GM23338 (cell line): Measurements from ENCODE around the gene PICK1. TPM values are rescaled to one million over a fixed set of nuclear protein-coding genes. Genes with fewer than 3 reads are reported as not detected.

Source experiments
- ATAC-seq: fragments of 200-7000 bp; cut with Tn5 transposase; 3 replicates; pipeline ENCODE4 v1.9.1; 2020
- DNase-seq: peaks from one replicate; pipeline ENCODE4 v3.0.0-alpha.2; 2015; ENCODE audit warnings: low spot score
- H2AFZ ChIP-seq: fragments of 200-600 bp; sonication (generic); 2 replicates; pipeline ENCODE4 v1.8.0; 2016; ENCODE audit warnings: antibody characterized with exemption, mild to moderate bottlenecking, moderate library complexity
- H3F3A ChIP-seq: fragments of 200-600 bp; sonication (generic); replicated peaks from 2 replicates; pipeline ENCODE4 v1.8.0; 2017; ENCODE audit warnings: antibody characterized with exemption, mixed run types, low read depth
- H3K27ac ChIP-seq: fragments of 200-600 bp; sonication (generic); 2 replicates; pipeline ENCODE4 v1.6.1; 2016; ENCODE audit warnings: low read depth
- H3K27me3 ChIP-seq: fragments of 200-600 bp; sonication (generic); 2 replicates; pipeline ENCODE4 v1.8.0; 2016; ENCODE audit warnings: mild to moderate bottlenecking, mixed run types, moderate library complexity; ENCODE audit not compliant: insufficient read depth
- H3K36me3 ChIP-seq: fragments of 200-600 bp; sonication (generic); 2 replicates; pipeline ENCODE4 v1.8.0; 2016; ENCODE audit warnings: mild to moderate bottlenecking; ENCODE audit not compliant: insufficient read depth
- H3K4me1 ChIP-seq: fragments of 200-600 bp; sonication (generic); 2 replicates; pipeline ENCODE4 v1.8.0; 2016; ENCODE audit warnings: mild to moderate bottlenecking, moderate library complexity; ENCODE audit not compliant: insufficient read depth
- H3K4me2 ChIP-seq: fragments of 200-600 bp; sonication (generic); 2 replicates; pipeline ENCODE4 v1.7.1; 2017; ENCODE audit warnings: mixed run types
- H3K4me3 ChIP-seq: fragments of 200-600 bp; sonication (generic); 2 replicates; pipeline ENCODE4 v1.6.1; 2016; ENCODE audit warnings: mixed run types
- H3K79me2 ChIP-seq: fragments of 200-600 bp; sonication (generic); replicated peaks from 2 replicates; pipeline ENCODE4 v1.8.0; 2017; ENCODE audit warnings: mild to moderate bottlenecking; ENCODE audit not compliant: insufficient read depth
- H3K9me2 ChIP-seq: fragments of 200-600 bp; sonication (generic); 2 replicates; pipeline ENCODE4 v1.8.0; 2017; ENCODE audit not compliant: insufficient read depth
- H4K20me1 ChIP-seq: fragments of 200-600 bp; sonication (generic); replicated peaks from 2 replicates; pipeline ENCODE4 v1.8.0; 2017; ENCODE audit warnings: mild to moderate bottlenecking; ENCODE audit not compliant: insufficient read depth
- H3K27ac Mint-ChIP-seq: 2 replicates; pipeline ENCODE4 v1.8.0; 2020; ENCODE audit warnings: inconsistent platforms, mild to moderate bottlenecking, moderate library complexity, mixed read lengths
- H3K27me3 Mint-ChIP-seq: 3 replicates; pipeline ENCODE4 v1.8.0; 2022; ENCODE audit warnings: low read depth, mild to moderate bottlenecking, moderate library complexity, mixed read lengths, inconsistent platforms; ENCODE audit not compliant: insufficient read depth, poor library complexity
- H3K36me3 Mint-ChIP-seq: 3 replicates; pipeline ENCODE4 v1.8.0; 2021; ENCODE audit warnings: low read depth, mild to moderate bottlenecking, inconsistent platforms, moderate library complexity, mixed read lengths
- H3K4me1 Mint-ChIP-seq: 3 replicates; pipeline ENCODE4 v1.8.0; 2020; ENCODE audit warnings: mild to moderate bottlenecking, inconsistent platforms, mixed read lengths
- H3K4me3 Mint-ChIP-seq: 3 replicates; pipeline ENCODE4 v1.8.0; 2021; ENCODE audit warnings: moderate library complexity, mild to moderate bottlenecking, inconsistent platforms, mixed read lengths
- H3K9me3 Mint-ChIP-seq: 3 replicates; pipeline ENCODE4 v1.8.0; 2020; ENCODE audit warnings: moderate library complexity, mild to moderate bottlenecking, inconsistent platforms, mixed read lengths
- CREB1 ChIP-seq: fragments of 250-450 bp; sonication (Bioruptor Pico); IDR thresholded peaks from 2 replicates; pipeline ENCODE4 v1.5.0; 2020; ENCODE audit warnings: low read depth, mild to moderate bottlenecking, moderate library complexity
- EZH2 ChIP-seq: fragments of 200-600 bp; sonication (generic); IDR thresholded peaks from one replicate; pipeline ENCODE4 v1.8.0; 2017; ENCODE audit warnings: antibody characterized with exemption, mild to moderate bottlenecking, low read depth; ENCODE audit not compliant: unreplicated experiment
- POLR2AphosphoS5 ChIP-seq: IDR thresholded peaks from 2 replicates; pipeline ENCODE4 v1.6.1; 2016; ENCODE audit warnings: antibody characterized with exemption, low read depth
- STAT1 ChIP-seq: IDR thresholded peaks from one replicate; pipeline ENCODE4 v1.6.1; 2016; ENCODE audit warnings: antibody characterized with exemption; ENCODE audit not compliant: unreplicated experiment
- ZNF114 ChIP-seq: fragments of 250-450 bp; sonication (Bioruptor Pico); IDR thresholded peaks from 2 replicates; pipeline ENCODE4 v1.5.0; 2020; ENCODE audit warnings: mild to moderate bottlenecking, moderate library complexity
- ZNF331 ChIP-seq: fragments of 250-450 bp; sonication (Bioruptor Pico); IDR thresholded peaks from 2 replicates; pipeline ENCODE4 v1.5.0; 2020; ENCODE audit warnings: low read depth, mild to moderate bottlenecking, moderate library complexity
- ZNF462 ChIP-seq: fragments of 250-450 bp; sonication (Bioruptor Pico); IDR thresholded peaks from 2 replicates; pipeline ENCODE4 v1.5.0; 2020; ENCODE audit warnings: mild to moderate bottlenecking, moderate library complexity
- polyA plus RNA-seq: library from polyadenylated mRNA; unstranded; fragments of >200 nt; fragmentation: Nextera tagmentation; extraction: Ambion mirVana; gene quantifications from 2 replicates; pipeline ENCODE4 v1.2.1, GENCODE V29; 2016
- total RNA-seq: library from RNA; depleted of rRNA; stranded (reverse); fragments of >200 nt; shearing (Covaris generic); gene quantifications from 2 replicates; pipeline ENCODE4 v1.2.3, GENCODE V29; 2014

PICK1 gene
- total and polyA plus RNA-seq, 2 experiments from 2014 or later: 15.9 to 28.3 TPM

GRCh38 chr22:38072322-38073149 is 15.3 kb downstream of the PICK1 start (continued):
- TF ChIP-seq EZH2 (no peak), CREB1 (CRISPR knock-in tag) (no peak), ZNF331 (CRISPR knock-in tag) (no peak), STAT1 (no peak), ZNF462 (CRISPR knock-in tag) (no peak), ZNF114 (CRISPR knock-in tag) (no peak)

GRCh38 chr22:38073150-38074130 is 16.2 kb downstream of the PICK1 start:
- Histone ChIP-seq H3K36me3 (no peaks in the 10 kb centered on the region), H3F3A (no peaks in the 10 kb centered on the region), H2AFZ (no peak overlapping the region), H3K27me3 (no peaks in the 10 kb centered on the region), H3K4me3 (no peak overlapping the region), H3K27ac (no peak overlapping the region), H3K4me1 (0 out of 2 replicates have a peak, but pooled peaks cover 3% of the 10 kb centered on the region), H3K9me2 (no peaks in the 10 kb centered on the region), H3K79me2 (no peaks in the 10 kb centered on the region), H3K4me2 (no peak overlapping the region), H4K20me1 (no peaks in the 10 kb centered on the region; the same call in 1 of the 2 replicates)
- no peak for ATAC-seq
- DNase-seq: no peak
- peaks cover 5% of the 10 kb centered on the region; the same call in 2 of the 3 replicates for H3K4me1 Mint-ChIP-seq
- H3K9me3 Mint-ChIP-seq: no peaks in the 10 kb centered on the region
- peaks cover 13% of the 10 kb centered on the region for H3K27me3 Mint-ChIP-seq
- H3K27ac Mint-ChIP-seq: no peak overlapping the region
- peaks cover 27% of the 10 kb centered on the region for H3K36me3 Mint-ChIP-seq
- TF ChIP-seq STAT1 (no peak), POLR2AphosphoS5 (no peak)
- H3K4me3 Mint-ChIP-seq: no peak overlapping the region
